ENCODE results near the gene FGA.

DNA sequence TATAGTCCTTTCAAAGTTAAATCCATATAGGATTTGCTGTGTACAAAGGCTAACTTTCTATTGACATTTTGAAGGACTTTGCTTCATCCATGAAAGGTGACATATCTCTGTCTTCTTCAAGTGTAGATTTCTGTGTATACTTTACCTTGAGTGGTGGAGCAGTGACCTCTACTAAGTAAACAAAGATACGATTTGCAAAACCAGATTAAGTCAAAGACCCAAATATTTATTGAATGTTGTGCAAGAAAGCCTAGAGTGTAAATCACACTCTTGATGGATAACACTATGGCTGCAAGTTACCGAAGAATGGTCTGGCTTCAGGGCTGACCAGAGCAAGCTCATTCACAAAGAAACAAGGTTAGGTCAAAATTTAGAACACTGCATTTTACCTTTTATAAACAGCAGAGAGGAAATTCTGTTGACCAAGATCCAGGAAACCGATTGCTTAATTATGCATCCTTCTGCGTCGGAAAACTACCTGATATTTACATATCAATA, 27.3 kb upstream of the FGA start:
- TF ChIP-seq POLR2A (IDR thresholded peaks at IDR 0.05) (no peak), CTCF (IDR thresholded peaks at IDR 0.05) (no peak)

Data from ovary (tissue), 3 donors.